Panc1 (cell line): Measurements from ENCODE around the gene IPO11. TPM values are rescaled to one million over a fixed set of nuclear protein-coding genes. Genes with fewer than 3 reads are reported as not detected.

Source experiments
- ATAC-seq: fragments of 200-7000 bp; cut with Tn5 transposase; 2 replicates; pipeline ENCODE4 v1.9.1; 2020; ENCODE audit warnings: mild to moderate bottlenecking, moderate library complexity
- BruUV-seq: library from RNA; stranded (reverse); fragments of 400-500 nt; replicated peaks from 2 replicates; lab custom pipeline; 2021; lab: Mats Ljungman, UMichigan
- CTCF ChIA-PET: fragments of 300-600 bp; sonication (Branson Sonifier 250); formaldehyde crosslinking; loops from one replicate; lab custom pipeline; 2022; ENCODE audit warnings: antibody characterized with exemption; lab: Charles Lee
- POLR2A ChIA-PET: fragments of 300-600 bp; sonication (Branson Sonifier 250); formaldehyde crosslinking; loops from one replicate; lab custom pipeline; 2022; ENCODE audit warnings: antibody characterized with exemption; lab: Charles Lee
- DNase-seq: peaks from one replicate; pipeline ENCODE4 v3.0.0-alpha.2; 2010; ENCODE audit warnings: low read depth, low spot score
- H3K27ac ChIP-seq: 2 replicates; pipeline ENCODE4 v1.5.1; 2011; ENCODE audit warnings: mild to moderate bottlenecking, low read length, inconsistent platforms
- H3K27me3 ChIP-seq: fragments of 200-500 bp; sonication (Bioruptor generic); 2 replicates; pipeline ENCODE4 v1.6.0; 2014; ENCODE audit warnings: low read length, inconsistent platforms; ENCODE audit not compliant: control insufficient read depth, insufficient read depth
- H3K36me3 ChIP-seq: fragments of 200-500 bp; sonication (Bioruptor generic); 2 replicates; pipeline ENCODE4 v1.5.1; 2014; ENCODE audit warnings: inconsistent platforms, mild to moderate bottlenecking, low read length, moderate library complexity; ENCODE audit not compliant: control insufficient read depth, insufficient read depth
- H3K4me1 ChIP-seq: 2 replicates; pipeline ENCODE4 v1.5.1; 2011; ENCODE audit warnings: inconsistent platforms, mild to moderate bottlenecking, low read length, moderate library complexity; ENCODE audit not compliant: control insufficient read depth, insufficient read depth
- H3K4me3 ChIP-seq, 2 experiments: 2 replicates each; pipeline ENCODE4 v1.5.1; 2011 to 2012; ENCODE audit warnings: low read depth in 2 of 2, low read length in 2 of 2, mild to moderate bottlenecking in 2 of 2, inconsistent platforms in 1 of 2, moderate library complexity in 1 of 2
- H3K9me3 ChIP-seq: fragments of 200-500 bp; sonication (Bioruptor generic); 2 replicates; pipeline ENCODE4 v1.5.1; 2014; ENCODE audit warnings: low read depth, mild to moderate bottlenecking, inconsistent platforms, low read length, moderate library complexity; ENCODE audit not compliant: control insufficient read depth, insufficient read depth
- CTCF ChIP-seq: fragments of 450-650 bp; IDR thresholded peaks from 2 replicates; pipeline ENCODE4 v1.5.1; 2017; ENCODE audit warnings: mild to moderate bottlenecking
- POLR2AphosphoS5 ChIP-seq: IDR thresholded peaks from 2 replicates; pipeline ENCODE4 v1.6.1; 2012; ENCODE audit warnings: mild to moderate bottlenecking, low read depth, low read length, moderate library complexity
- REST ChIP-seq, 2 experiments: IDR thresholded peaks; 2 replicates each; pipeline ENCODE4 v1.6.1; 2011 to 2012; ENCODE audit warnings: low read depth in 2 of 2, control low read depth in 1 of 2, low read length in 1 of 2, mild to moderate bottlenecking in 1 of 2, moderate library complexity in 1 of 2; ENCODE audit not compliant: insufficient read depth in 1 of 2
- SIN3A ChIP-seq: IDR thresholded peaks from 2 replicates; pipeline ENCODE4 v1.6.1; 2012; ENCODE audit warnings: low read depth, mild to moderate bottlenecking, low read length, moderate library complexity, borderline replicate concordance; ENCODE audit not compliant: insufficient read depth
- TCF7L2 ChIP-seq: IDR thresholded peaks from 2 replicates; pipeline ENCODE4 v1.6.1; 2011; ENCODE audit warnings: mild to moderate bottlenecking, low read depth, low read length, inconsistent platforms
- in situ Hi-C: cut with HindIII; loops from 2 replicates; pipeline ENCODE4 v1.10.0; 2016; ENCODE audit warnings: low sequenced_read_pairs, low pct_unique_long_range_greater_than_20kb
- intact Hi-C: fragments of 100-400 bp; cut with micrococcal nuclease; formaldehyde crosslinking; loops from one replicate; pipeline ENCODE4 v1.10.0; 2022; ENCODE audit not compliant: unreplicated experiment
- total RNA-seq: library from RNA; stranded (reverse); gene quantifications from one replicate; pipeline ENCODE4 v1.2.1, GENCODE V29; 2021; ENCODE audit not compliant: unreplicated experiment

IPO11 gene
- total RNA-seq, 1 experiment from 2014 or later, result 39.8 TPM

GRCh38 chr5:62489471-62489870 is 76.9 kb downstream of the IPO11 start:
- ChIA-PET POLR2A (no interaction called here), CTCF (no interaction called here)
- intact Hi-C loops (no loop called here), in situ Hi-C loops (no loop called here)
- no peak overlapping the region for H3K27ac ChIP-seq
- peaks cover 3% of the 10 kb centered on the region; the same call in 1 of the 2 replicates for H3K36me3 ChIP-seq
- ATAC-seq (no peak), DNase-seq (no peak)
- no TSS peak for BruUV-seq
- no peaks in the 10 kb centered on the region for H3K4me1 ChIP-seq
- no peak overlapping the region for H3K4me3 ChIP-seq
- no peaks in the 10 kb centered on the region for H3K9me3 ChIP-seq
- no peaks in the 10 kb centered on the region for H3K27me3 ChIP-seq
- no peak for TF ChIP-seq SIN3A
- no peak for TF ChIP-seq REST (IDR thresholded peaks at IDR 0.05; ENCODE audit: insufficient read depth in 1 of 2, low read depth in 2 of 2, low read length in 1 of 2)
- TF ChIP-seq POLR2AphosphoS5, result no peak
- TF ChIP-seq TCF7L2, result no peak
- TF ChIP-seq CTCF, result no peak

- no peak overlapping the region for H3K27ac ChIP-seq
- ChIA-PET CTCF (no interaction called here), POLR2A (no interaction called here)
- BruUV-seq, result no TSS peak
- intact Hi-C loops (no loop called here), in situ Hi-C loops (no loop called here)
- H3K9me3 ChIP-seq, result no peaks in the 10 kb centered on the region
- no peak for ATAC-seq
- H3K4me3 ChIP-seq, result no peak overlapping the region
- no peak for DNase-seq
- no peaks in the 10 kb centered on the region for H3K4me1 ChIP-seq
- no peaks in the 10 kb centered on the region for H3K27me3 ChIP-seq
- TF ChIP-seq SIN3A, result no peak
- no peak for TF ChIP-seq REST (IDR thresholded peaks at IDR 0.05; ENCODE audit: insufficient read depth in 1 of 2, low read depth in 2 of 2, low read length in 1 of 2)
- TF ChIP-seq CTCF, result no peak
- no peak for TF ChIP-seq POLR2AphosphoS5
- TF ChIP-seq TCF7L2, result no peak
- H3K36me3 ChIP-seq, result peaks cover 6% of the 10 kb centered on the region; the same call in 1 of the 2 replicates
Observed at GRCh38 chr5:62494772-62495171, 82.2 kb downstream of the IPO11 start.
